Left ventricle myocardium superior (tissue), 1 donor: Measurements from ENCODE around the gene CCDC185. TPM values are rescaled to one million over a fixed set of nuclear protein-coding genes. Genes with fewer than 3 reads are reported as not detected.

Experiments used
- ATAC-seq: fragments of 200-7000 bp; cut with Tn5 transposase; one replicate; pipeline ENCODE4 v1.9.1; 2020; ENCODE audit warnings: mild to moderate bottlenecking, moderate library complexity
- DNase-seq: peaks from one replicate; pipeline ENCODE4 v3.0.0-alpha.2; 2020
- intact Hi-C: fragments of 100-400 bp; cut with micrococcal nuclease; formaldehyde crosslinking; loops from one replicate; pipeline ENCODE4 v1.11.0; 2022
- long read RNA-seq: library from polyadenylated mRNA; unstranded; transcript quantifications from one replicate; pipeline ENCODE4 v2.0.0, GENCODE V29; 2021
- total RNA-seq: library from RNA; stranded (reverse); fragmentation: NEBNext Ultra II Directional; extraction: Animal tissue kit (Norgen Biotek cat#: 25700); gene quantifications from one replicate; pipeline ENCODE4 v1.2.1, GENCODE V29; 2021
- donor health status: DM: no; HTN: yes; CAD: no; lungs with severe emphysema.

CCDC185 gene
- not detected for total RNA-seq
- long read RNA-seq: 0 reads

DNA sequence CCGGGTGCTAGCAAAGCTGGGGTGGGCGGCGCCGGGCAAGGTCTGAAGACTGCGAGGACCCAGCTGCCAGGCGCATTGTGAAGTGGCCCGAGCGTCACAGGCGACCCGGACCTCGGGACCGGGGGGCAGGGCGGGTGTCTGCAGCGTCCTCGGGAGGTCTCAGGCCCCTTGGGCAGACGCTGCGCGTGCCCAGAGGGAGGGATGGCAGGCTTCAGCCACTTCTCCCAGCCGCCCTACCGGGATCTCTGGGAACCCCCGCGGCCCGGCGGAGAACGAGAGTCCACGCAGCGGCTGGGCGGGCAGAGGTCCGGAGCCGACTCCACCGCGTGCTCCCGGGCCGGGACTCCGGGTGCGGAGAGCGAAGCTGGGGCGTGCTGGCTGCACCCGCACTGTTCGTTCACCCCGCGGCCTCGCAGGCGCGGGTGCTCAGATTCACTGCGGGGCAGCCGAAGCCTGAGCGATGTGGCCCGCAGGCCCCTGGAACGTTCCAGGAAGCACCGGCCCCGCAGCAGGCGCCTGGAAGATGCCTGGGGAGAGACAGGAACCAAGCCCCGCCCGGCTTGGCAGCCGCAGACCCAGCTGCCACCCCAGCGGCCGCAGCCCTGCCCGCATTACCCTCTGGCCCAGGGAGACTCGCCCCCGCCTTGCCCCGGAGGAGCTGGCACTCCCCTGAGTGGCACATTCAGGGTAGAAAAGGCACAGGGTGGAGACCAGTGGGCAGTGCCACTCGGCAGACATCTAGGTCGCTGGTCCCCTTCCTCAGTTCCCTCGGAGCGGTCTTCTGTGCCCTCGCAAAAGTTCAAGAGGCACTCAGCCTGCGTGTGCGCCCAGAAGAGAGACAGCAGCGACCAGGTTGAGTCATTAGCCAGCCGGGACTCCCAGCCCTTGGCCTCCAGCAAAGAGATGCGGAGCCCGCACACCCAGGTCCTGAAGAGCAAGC lies at the start of gene CCDC185:
Gene CCDC185, plus strand, starts transcription at position 141 of the 940 bp plus-strand sequence. Its CDS starts 61 bp downstream, at position 202.
- DNase-seq: peak; percentile 28
- intact Hi-C loops: no loop called here
- peak; percentile 41 for ATAC-seq

DNA sequence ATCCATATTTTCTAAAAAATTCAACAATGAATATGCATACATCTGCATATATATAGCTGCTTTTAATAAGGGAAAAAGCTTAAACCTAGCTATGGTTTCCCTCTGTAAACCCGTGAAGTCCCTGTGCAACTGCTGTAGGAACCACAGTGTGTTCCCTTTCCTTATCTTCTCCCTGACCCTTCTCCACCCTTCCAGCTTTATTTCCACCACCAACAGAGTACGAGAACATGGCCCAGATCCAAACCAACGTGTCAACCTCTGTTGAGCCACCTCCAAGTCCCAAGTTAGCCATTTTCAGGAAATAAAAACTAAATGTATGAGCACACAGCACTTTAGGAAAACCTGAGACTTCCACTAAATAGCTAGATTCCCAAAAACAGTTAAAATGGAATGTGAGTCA lies 49.5 kb upstream of the CCDC185 start:
- intact Hi-C loops: no loop called here
- DNase-seq (no peak), ATAC-seq (peak; percentile 75)

GRCh38 chr1:223344491-223344890 lies 48.7 kb upstream of the CCDC185 start:
- intact Hi-C loops: no loop called here
- peak; percentile 58 for ATAC-seq
- DNase-seq: no peak

- ATAC-seq: no peak
- no peak for DNase-seq
- intact Hi-C loops: no loop called here
Observed at GRCh38 chr1:223345720-223346119, 47.5 kb upstream of the CCDC185 start.

DNA sequence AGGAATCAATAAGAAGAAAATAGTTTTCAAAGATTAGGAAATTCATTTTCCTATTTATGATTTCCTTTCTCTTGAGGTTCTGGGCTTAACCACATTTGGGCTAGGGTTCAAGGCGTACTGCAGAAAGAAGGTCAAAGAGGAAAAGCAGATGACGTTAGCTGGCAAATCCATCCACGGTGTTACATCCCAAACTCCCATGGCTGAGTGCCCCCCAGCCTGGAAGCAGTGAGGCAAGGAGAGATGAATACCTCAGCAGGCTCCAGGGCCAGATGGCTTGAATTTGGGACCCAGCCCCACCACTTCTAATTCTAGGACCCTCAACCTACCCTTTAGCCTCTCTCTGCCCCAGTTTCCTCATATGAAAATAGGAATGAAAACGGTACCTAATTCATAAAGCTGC lies 46.9 kb upstream of the CCDC185 start:
- ATAC-seq (no peak), DNase-seq (no peak)
- intact Hi-C loops: no loop called here

DNA sequence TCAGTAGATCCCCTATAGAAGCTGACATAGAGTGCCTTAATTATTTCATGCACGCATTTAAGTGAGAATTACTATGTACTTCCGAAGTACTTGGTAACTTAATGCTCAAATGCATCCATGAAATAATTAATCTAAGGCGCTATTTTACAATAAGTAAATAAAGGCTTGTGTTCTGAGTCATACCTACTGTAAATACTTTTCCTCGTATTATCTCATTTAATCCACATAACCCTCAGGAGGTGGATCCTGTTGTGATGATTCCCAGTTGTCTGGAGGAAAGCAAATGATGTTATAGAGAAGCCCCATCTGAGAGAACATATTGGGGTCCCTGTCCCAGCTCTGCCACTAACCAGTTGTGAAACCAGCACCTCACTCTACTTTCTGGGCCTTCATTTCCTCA lies 45.6 kb upstream of the CCDC185 start:
- DNase-seq (no peak), ATAC-seq (no peak)
- intact Hi-C loops: no loop called here

DNA sequence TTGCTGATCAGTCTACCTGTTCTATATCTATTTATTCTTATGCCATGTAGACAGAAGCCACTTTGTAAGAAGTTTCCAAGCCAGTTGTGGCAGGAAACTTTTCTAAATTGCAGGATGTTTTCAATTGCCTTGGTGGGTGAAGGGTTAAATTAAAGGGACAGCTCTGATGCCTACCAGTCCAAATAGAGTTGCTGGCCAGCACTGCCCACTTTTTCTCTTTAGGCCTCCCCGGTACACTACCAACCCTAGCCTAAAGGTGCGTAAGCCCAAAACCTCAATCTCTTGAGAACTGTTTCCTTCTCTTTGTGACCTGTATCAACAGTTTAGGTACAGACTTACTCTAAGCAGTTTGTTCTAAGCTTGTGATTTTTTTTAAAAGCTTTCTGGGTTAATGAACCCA lies 44.8 kb upstream of the CCDC185 start:
- ATAC-seq (no peak), DNase-seq (no peak)
- intact Hi-C loops: no loop called here

DNA sequence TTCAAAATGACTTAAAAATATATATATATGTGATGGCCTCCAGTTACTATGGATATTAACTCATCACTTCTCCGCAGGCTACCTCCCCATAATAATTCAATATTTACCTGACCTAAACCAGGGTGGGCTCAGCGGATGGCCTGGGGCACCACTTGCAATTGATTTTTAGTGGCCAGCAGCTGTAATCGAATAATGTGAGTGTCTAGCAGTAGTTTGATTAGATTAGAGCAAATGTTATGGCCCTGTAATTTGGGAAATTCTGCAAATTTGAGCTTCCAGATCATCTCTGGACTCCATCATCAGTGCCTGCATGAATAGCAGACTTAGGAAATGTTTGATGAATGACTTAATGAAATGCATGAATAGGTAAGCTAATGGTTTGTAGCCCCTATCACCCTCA lies 44.0 kb upstream of the CCDC185 start:
- ATAC-seq: no peak
- intact Hi-C loops: no loop called here
- DNase-seq: no peak

DNA sequence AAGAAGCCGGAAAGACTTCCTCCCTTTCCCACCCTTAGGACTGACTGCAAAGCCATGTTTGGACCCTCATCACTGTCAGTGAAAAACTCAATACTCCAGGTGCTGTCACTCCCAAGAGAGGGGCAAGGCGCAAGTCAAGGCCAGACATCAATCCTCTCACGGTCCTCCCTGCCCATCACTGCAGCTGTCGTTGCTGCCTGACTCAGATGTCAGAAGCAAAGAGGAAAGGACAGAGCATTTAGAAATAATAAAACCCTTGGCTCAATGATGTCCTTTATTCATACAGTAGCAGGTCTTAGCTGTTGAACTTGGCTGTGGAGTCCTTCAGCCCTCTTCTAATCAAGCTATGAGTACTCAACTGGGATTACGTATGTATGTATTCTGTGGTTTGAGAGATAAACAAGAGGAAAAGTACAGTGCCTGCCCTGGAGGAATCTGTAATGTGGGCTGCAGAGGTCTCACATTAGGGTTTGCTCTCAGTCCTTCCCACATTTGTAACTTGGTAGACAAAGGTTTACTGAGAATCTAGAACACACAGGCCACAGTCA lies 42.8 kb upstream of the CCDC185 start:
- DNase-seq (no peak), ATAC-seq (peak; percentile 42)
- intact Hi-C loops: no loop called here

DNA sequence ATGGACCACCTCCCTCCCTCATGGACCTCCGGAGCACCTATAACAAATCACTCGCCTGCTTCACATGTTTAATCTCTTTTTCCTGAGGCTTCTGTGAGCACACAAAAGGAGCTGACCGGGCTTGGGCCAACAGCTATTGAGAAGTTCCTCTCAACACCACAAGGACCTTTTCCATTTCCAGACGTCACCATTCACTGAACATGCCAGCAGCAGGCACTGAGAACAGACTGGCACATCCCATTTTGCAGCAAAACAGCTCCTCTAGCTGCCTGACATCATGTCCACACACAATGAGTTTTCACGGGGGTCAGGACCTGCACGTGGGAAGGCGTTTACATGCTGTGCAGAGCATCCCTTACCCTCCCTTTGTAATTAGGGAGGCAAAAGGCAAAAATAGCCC lies 40.3 kb upstream of the CCDC185 start:
- DNase-seq (no peak), ATAC-seq (no peak)
- intact Hi-C loops: no loop called here

- DNase-seq (no peak), ATAC-seq (no peak)
- intact Hi-C loops: no loop called here
Observed at GRCh38 chr1:223353939-223354338, 39.3 kb upstream of the CCDC185 start.

GRCh38 chr1:223355699-223356098 lies 37.5 kb upstream of the CCDC185 start:
- no peak for DNase-seq
- no peak for ATAC-seq
- intact Hi-C loops: no loop called here

GRCh38 chr1:223358826-223359225 lies 34.4 kb upstream of the CCDC185 start:
- ATAC-seq: no peak
- intact Hi-C loops: no loop called here

DNA sequence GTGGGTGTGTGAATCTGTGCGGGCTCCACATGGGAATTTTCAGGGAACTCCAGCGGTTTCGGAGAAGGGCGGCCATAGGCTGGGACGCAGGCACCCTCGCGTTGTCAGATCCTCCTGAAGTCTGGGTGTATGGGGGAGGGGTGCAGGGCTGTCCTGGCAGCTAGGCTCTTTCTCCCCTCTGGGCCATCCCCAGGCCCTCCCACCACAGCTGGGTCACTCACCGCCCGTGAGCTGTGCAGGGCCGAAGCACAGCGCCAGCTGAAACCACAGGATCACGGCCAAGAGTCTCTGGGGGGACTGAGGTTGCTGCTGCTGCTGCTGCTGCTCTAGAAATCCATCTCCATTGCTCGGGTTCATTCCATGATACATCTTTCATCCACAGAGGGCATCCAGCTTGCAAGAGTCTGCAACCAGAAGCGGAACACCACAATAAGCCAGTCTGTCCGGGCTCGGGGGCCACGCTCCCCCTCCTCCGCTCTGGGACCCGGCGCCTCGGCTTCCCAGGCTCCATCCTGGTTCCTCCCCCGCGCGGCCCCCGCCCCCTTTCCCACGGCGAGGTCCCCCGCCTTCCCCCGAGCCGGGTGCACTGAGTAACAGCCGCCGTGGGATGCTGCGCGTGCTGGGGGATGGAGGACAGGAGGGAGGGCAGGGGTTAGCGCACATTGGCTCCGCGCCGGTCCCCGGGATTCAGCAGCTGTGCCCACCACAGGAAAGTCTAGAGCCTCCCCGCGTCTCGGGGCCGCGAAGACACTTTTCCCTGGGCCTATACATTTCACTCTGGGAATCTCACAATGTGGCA lies 30.0 kb upstream of the CCDC185 start:
- intact Hi-C loops: no loop called here
- DNase-seq (peak; percentile 67), ATAC-seq (peak; percentile 71)

More at GRCh38 chr1:223358826-223359225, 34.4 kb upstream of the CCDC185 start:
- no peak for DNase-seq

GRCh38 chr1:223363856-223364684 lies 29.1 kb upstream of the CCDC185 start, which contains the start of gene SUSD4:
Gene SUSD4 (minus strand): TSS chr1:223364176. CDS start chr1:223363425, 751 bp downstream.
- intact Hi-C loops: no loop called here
- DNase-seq (peak; percentile 74), ATAC-seq (peak; percentile 85)

GRCh38 chr1:223364685-223365382 lies 28.4 kb upstream of the CCDC185 start:
- DNase-seq (peak; percentile 41), ATAC-seq (peak; percentile 24)
- intact Hi-C loops: no loop called here

DNA sequence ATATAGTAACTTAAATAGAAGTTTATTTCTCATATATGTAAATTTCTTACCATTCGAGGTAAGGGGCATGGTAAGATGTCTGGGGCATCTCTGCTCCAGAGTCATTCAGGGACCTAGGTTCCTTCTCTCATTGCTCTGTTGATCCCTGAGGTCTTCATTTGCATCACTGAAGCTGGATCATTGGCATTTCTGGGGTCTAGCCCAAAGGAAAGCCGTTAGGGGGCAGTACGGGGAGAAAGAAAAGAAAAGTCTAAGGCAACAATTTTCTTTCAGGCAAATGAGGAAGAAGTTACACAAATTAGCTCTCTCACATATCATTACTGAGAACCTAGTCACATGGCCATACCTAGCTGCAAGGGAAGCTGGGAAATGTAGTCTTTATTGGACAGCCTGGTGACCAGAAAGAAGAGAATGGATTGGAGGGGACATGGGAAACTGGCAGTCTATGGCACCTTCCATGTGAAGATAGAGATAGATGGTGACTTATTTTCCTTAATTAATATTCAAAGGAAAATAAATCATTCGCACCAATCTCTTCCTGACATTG lies 19.1 kb upstream of the CCDC185 start:
- ATAC-seq (no peak), DNase-seq (no peak)
- intact Hi-C loops: no loop called here

GRCh38 chr1:223378754-223379153 lies 14.5 kb upstream of the CCDC185 start:
- DNase-seq (no peak), ATAC-seq (no peak)
- intact Hi-C loops: no loop called here
